ENCODE data around the gene TUBAL3. TPM values are rescaled to one million over a fixed set of nuclear protein-coding genes. Genes with fewer than 3 reads are reported as not detected.
"Not testable (repeated sequence)": the region's sequence is repeated elsewhere in the genome, so short reads cannot be mapped to it uniquely, and the experiment has no call there.

TUBAL3 gene
- total RNA-seq, 2 experiments from 2014 or later: not detected

- H3K36me3 Mint-ChIP-seq (ENCODE audit: low read depth): peaks cover 7% of the 10 kb centered on the region
- POLR2A ChIA-PET: no interaction called here
- H3K27me3 Mint-ChIP-seq: peaks cover 13% of the 10 kb centered on the region
Observed at GRCh38 chr10:5393529-5393928, 11.1 kb downstream of the TUBAL3 start.

DNA sequence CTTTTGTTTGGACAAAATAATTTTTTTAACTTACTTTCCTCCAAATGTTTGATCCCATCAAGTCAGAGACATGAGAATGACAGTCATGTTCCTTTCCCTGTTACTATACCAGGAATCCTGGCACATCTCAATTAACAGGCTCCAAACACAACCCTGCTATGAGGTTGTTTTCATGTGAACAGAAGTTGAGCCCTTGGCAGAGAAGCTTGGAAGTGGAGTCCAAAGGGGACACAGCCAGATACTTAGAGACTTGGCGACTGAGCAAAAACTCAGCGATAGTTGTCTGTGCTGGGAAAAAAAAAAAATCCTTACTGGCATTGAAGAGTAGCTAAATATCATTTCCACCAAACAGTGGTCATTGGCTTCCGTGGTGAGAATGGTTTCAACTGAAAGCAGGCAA lies 12.8 kb downstream of the TUBAL3 start:
- Mint-ChIP-seq H3K9me3 (peaks cover 29% of the 10 kb centered on the region), H3K36me3 (ENCODE audit: low read depth) (peaks cover 7% of the 10 kb centered on the region), H3K27me3 (peaks cover 5% of the 10 kb centered on the region), H3K27ac (no peak overlapping the region), H3K4me3 (no peak overlapping the region), H3K4me1 (no peaks in the 10 kb centered on the region)
- DNase-seq: no peak
- ChIA-PET POLR2A (no interaction called here), CTCF (interaction anchor here (1.0 kb wide), 1 partner anchor 14 kb away, joined by 3 read pairs; no protein-coding TSS in a partner anchor)

More at GRCh38 chr10:5393529-5393928, 11.1 kb downstream of the TUBAL3 start:
- Mint-ChIP-seq H3K27ac (no peak overlapping the region), H3K4me1 (no peaks in the 10 kb centered on the region), H3K4me3 (no peak overlapping the region), H3K9me3 (peaks cover 29% of the 10 kb centered on the region)
- DNase-seq: no peak
- CTCF ChIA-PET: no interaction called here

DNA sequence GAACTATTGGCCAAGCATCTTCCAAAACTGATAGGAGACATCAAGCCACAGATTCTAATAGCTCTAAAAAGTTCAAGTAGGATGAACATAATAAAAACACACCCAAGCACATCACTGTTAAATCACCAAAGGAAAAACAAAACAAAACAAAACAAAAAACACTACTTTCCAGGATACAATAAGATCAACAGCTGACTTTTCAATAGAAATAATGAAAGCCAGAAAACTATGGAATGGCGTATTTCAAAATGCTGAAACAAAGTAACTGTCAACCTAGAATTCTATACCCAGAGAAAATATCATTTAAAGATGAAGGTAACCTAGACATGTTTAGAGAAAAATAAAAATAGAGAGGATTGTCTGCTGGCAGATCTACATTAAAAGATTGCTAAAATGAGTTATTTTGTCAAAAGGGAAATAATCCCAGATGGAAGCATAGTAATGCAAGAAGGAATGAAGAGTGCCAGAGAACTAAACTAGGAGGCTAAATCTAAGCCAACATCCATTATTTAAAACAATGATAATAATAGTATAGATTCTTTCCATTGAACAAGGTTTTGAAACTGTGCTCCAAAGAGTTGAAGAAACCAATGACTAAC lies 13.9 kb downstream of the TUBAL3 start:
- peaks cover 4% of the 10 kb centered on the region for H3K27me3 Mint-ChIP-seq
- POLR2A ChIA-PET: no interaction called here
- peaks cover 29% of the 10 kb centered on the region for H3K9me3 Mint-ChIP-seq
- no peak for DNase-seq
- H3K27ac Mint-ChIP-seq: no peak overlapping the region
- CTCF ChIA-PET: interaction anchor here (1.0 kb wide), 1 partner anchor 44 kb away, joined by 6 read pairs; no protein-coding TSS in a partner anchor
- H3K4me1 Mint-ChIP-seq: no peaks in the 10 kb centered on the region
- peaks cover 7% of the 10 kb centered on the region for H3K36me3 Mint-ChIP-seq (ENCODE audit: low read depth)
- H3K4me3 Mint-ChIP-seq: no peak overlapping the region

GRCh38 chr10:5387169-5387568 lies 17.5 kb downstream of the TUBAL3 start:
- Mint-ChIP-seq H3K4me3 (no peak overlapping the region), H3K27ac (no peak overlapping the region), H3K4me1 (no peaks in the 10 kb centered on the region), H3K9me3 (peaks cover 26% of the 10 kb centered on the region), H3K36me3 (ENCODE audit: low read depth) (peaks cover 7% of the 10 kb centered on the region), H3K27me3 (peaks cover 4% of the 10 kb centered on the region)
- DNase-seq: no peak
- POLR2A ChIA-PET: no interaction called here
- CTCF ChIA-PET: interaction anchor here (1.5 kb wide), 1 partner anchor 538 kb away, joined by 5 read pairs; no protein-coding TSS in a partner anchor

DNA sequence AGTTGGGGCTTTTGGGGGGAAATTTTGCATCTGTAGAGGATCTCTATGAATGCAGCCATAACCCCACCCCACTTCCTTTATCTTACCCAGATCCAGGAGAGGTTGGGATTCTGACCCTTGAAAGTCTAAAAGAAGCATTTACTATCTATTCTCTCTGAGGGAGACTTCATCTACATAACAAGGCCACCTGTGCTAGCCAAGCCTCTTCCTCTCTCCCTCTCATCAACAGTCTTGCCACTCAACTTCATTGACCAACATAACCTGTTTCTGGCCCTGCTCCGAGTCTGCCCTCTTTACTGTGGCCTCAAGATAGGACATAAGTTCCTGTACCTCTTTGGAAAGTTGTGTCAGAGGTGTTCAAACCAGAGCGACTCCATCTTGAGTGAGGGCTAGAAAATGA lies 19.4 kb downstream of the TUBAL3 start:
- CTCF ChIA-PET: no interaction called here
- H3K27me3 Mint-ChIP-seq: peaks cover 4% of the 10 kb centered on the region

DNA sequence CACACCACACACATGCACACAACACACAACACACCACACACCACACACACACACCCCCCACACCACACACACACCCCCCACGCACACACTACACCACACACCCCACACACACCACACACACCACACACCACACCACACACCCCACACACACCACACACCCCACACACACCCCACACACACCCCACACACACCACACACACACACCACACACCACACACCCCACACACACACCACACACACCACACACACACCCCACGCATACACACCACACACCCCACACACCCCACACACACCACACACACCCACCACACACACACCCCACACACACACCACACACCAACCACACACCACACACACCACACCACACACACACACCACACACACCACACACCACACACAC lies 23.4 kb downstream of the TUBAL3 start:
- POLR2A ChIA-PET: no interaction called here
- Mint-ChIP-seq H3K9me3 (peaks cover 5% of the 10 kb centered on the region), H3K4me3 (no peak overlapping the region), H3K4me1 (peaks cover 3% of the 10 kb centered on the region), H3K36me3 (ENCODE audit: low read depth) (no peaks in the 10 kb centered on the region), H3K27ac (no peak overlapping the region), H3K27me3 (no peaks in the 10 kb centered on the region)
- no peak for DNase-seq
- CTCF ChIA-PET: no interaction called here

More for the DNA sequence above, 19.4 kb downstream of the TUBAL3 start:
- peaks cover 9% of the 10 kb centered on the region for H3K9me3 Mint-ChIP-seq
- H3K4me3 Mint-ChIP-seq: no peak overlapping the region
- POLR2A ChIA-PET: no interaction called here
- H3K36me3 Mint-ChIP-seq (ENCODE audit: low read depth): peaks cover 4% of the 10 kb centered on the region
- H3K27ac Mint-ChIP-seq: no peak overlapping the region
- no peak for DNase-seq
- no peaks in the 10 kb centered on the region for H3K4me1 Mint-ChIP-seq

DNA sequence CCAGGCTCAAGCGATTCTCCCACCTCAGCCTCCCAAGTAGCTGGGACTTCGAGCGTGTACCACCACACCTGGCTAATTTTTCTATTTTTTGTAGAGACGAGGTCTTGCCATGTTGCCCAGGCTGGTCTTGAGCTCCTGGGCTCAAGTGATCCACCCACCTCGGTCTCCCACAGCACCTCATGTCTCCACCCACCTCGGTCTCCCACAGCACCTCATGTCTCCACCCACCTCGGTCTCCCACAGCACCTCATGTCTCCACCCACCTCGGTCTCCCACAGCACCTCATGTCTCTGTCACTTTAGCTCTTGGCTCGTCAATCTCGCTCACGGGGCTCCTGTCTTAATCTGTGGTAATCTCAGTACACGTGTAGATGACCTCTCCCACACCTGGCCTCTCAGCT lies 24.2 kb downstream of the TUBAL3 start:
- H3K9me3 Mint-ChIP-seq, DNase-seq, POLR2A ChIA-PET: not testable (repeated sequence)

GRCh38 chr10:5379202-5379601 lies 25.4 kb downstream of the TUBAL3 start:
- H3K27ac Mint-ChIP-seq; H3K36me3 Mint-ChIP-seq (ENCODE audit: low read depth); H3K27me3 Mint-ChIP-seq; H3K4me3 Mint-ChIP-seq; H3K9me3 Mint-ChIP-seq; DNase-seq; POLR2A ChIA-PET; H3K4me1 Mint-ChIP-seq: not testable (repeated sequence)
- CTCF ChIA-PET: interaction anchor here (0.9 kb wide), 1 partner anchor 21 kb away, joined by 4 read pairs; no protein-coding TSS in a partner anchor

More for the DNA sequence above, 24.2 kb downstream of the TUBAL3 start:
- CTCF ChIA-PET: interaction anchor here (0.9 to 1.2 kb wide), 2 partner anchors 17 to 20 kb away, joined by 3 to 4 read pairs; no protein-coding TSS in a partner anchor
- not testable (repeated sequence) for H3K4me1 Mint-ChIP-seq; H3K4me3 Mint-ChIP-seq; H3K36me3 Mint-ChIP-seq (ENCODE audit: low read depth); H3K27ac Mint-ChIP-seq; H3K27me3 Mint-ChIP-seq

- CTCF ChIA-PET: no interaction called here
- no peaks in the 10 kb centered on the region for H3K27me3 Mint-ChIP-seq
- H3K9me3 Mint-ChIP-seq: peaks cover 6% of the 10 kb centered on the region
- no peak overlapping the region for H3K27ac Mint-ChIP-seq
- no peak overlapping the region for H3K4me3 Mint-ChIP-seq
- no peaks in the 10 kb centered on the region for H3K36me3 Mint-ChIP-seq (ENCODE audit: low read depth)
- no peak for DNase-seq
- H3K4me1 Mint-ChIP-seq: peaks cover 3% of the 10 kb centered on the region
- POLR2A ChIA-PET: no interaction called here
Observed at GRCh38 chr10:5376450-5376849, 28.2 kb downstream of the TUBAL3 start.

GRCh38 chr10:5373891-5374611 lies 30.6 kb downstream of the TUBAL3 start:
- Mint-ChIP-seq H3K4me1 (peaks cover 3% of the 10 kb centered on the region), H3K27ac (no peak overlapping the region), H3K27me3 (peaks cover 3% of the 10 kb centered on the region), H3K9me3 (peaks cover 13% of the 10 kb centered on the region), H3K4me3 (no peak overlapping the region), H3K36me3 (ENCODE audit: low read depth) (no peaks in the 10 kb centered on the region)
- POLR2A ChIA-PET: no interaction called here
- DNase-seq: no peak
- CTCF ChIA-PET: interaction anchor here (1.0 kb wide), 1 partner anchor 49 kb away, joined by 3 read pairs; no protein-coding TSS in a partner anchor

- H3K9me3 Mint-ChIP-seq: peaks cover 12% of the 10 kb centered on the region
- H3K4me3 Mint-ChIP-seq: no peak overlapping the region
- CTCF ChIA-PET: no interaction called here
- H3K36me3 Mint-ChIP-seq (ENCODE audit: low read depth): no peaks in the 10 kb centered on the region
- no peak for DNase-seq
- no peak overlapping the region for H3K27ac Mint-ChIP-seq
- peaks cover 6% of the 10 kb centered on the region for H3K27me3 Mint-ChIP-seq
- H3K4me1 Mint-ChIP-seq: peaks cover 3% of the 10 kb centered on the region
- POLR2A ChIA-PET: no interaction called here
Observed at GRCh38 chr10:5373307-5373706, 31.3 kb downstream of the TUBAL3 start.

DNA sequence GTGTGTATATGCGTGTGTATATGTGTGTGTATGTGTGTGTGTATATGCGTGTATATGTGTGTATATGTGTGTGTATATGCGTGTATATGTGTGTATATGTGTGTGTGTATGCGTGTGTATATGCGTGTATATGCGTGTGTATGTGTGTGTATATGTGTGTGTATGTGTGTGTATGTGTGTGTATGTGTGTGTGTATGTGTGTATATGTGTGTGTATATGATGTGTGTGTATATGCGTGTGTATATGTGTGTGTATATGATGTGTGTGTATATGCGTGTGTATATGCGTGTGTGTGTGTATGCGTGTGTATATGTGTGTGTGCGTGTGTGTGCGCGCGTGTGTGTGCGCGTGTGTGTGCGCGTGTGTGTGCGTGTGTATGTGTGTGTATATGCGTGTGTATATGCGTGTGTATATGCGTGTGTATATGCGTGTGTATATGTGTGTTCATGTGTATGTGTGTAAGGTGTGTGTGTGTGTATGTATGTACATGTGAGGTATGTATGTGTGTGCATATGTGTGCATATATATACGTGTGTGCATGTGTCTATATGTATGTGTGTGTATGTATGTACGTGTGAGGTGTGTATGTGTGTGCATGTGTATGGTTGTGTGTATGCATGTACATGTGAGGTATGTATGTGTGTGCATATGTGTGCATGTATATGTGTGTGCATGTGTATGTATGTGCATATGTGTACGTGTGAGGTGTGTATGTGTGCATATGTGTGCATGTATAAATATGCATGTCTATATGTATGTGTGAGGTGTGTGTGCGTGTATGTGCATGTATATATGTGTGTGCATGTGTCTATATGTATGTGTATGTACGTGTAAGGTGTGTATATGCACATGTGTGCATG lies 33.9 kb downstream of the TUBAL3 start:
- CTCF ChIA-PET: no interaction called here
- POLR2A ChIA-PET: no interaction called here
- Mint-ChIP-seq H3K4me3 (no peak overlapping the region), H3K9me3 (peaks cover 12% of the 10 kb centered on the region), H3K27ac (no peak overlapping the region), H3K27me3 (peaks cover 20% of the 10 kb centered on the region), H3K4me1 (no peaks in the 10 kb centered on the region), H3K36me3 (ENCODE audit: low read depth) (no peaks in the 10 kb centered on the region)
- no peak for DNase-seq

All from activated CD4-positive, alpha-beta T cell treated with anti-CD3 and anti-CD28 coated beads, Interleukin-2, amount 10 ng/mL, durations not matched to agents 7 days and 5 days (primary cell).